T-cell (primary cell): Measurements from ENCODE around the gene SCN5A. TPM values are rescaled to one million over a fixed set of nuclear protein-coding genes. Genes with fewer than 3 reads are reported as not detected.

ENCODE experiments used
- ATAC-seq, 4 experiments: fragments of 200-7000 bp in 3 of 4; fragments of 150-1000 bp in 1 of 4; cut with Tn5 transposase; replicated peaks in 1 of 4; 1 replicate in 3 of 4; 2 replicates in 1 of 4; pipeline ENCODE4 v1.10.0; 2021; ENCODE audit warnings: moderate library complexity in 3 of 4, mild to moderate bottlenecking in 2 of 4, moderate number of reproducible peaks in 1 of 4
- CTCF ChIA-PET, 2 donors: fragments of 300-600 bp; sonication (Branson Sonifier 250); formaldehyde crosslinking; loops; one replicate each; lab custom pipeline; 2022; ENCODE audit warnings: antibody characterized with exemption in 2 of 2; lab: Charles Lee
- POLR2A ChIA-PET, 2 donors: fragments of 300-600 bp; sonication (Branson Sonifier 250); formaldehyde crosslinking; loops; one replicate each; lab custom pipeline; 2022; ENCODE audit warnings: antibody characterized with exemption in 2 of 2; lab: Charles Lee
- DNase-seq, 35 experiments: peaks; one replicate each; pipeline versions ENCODE4 v3.0.0 to v3.0.0-alpha.2; 2013 to 2023
- H3K27ac ChIP-seq: one replicate; pipeline ENCODE4 v1.5.1; 2013; ENCODE audit warnings: low read length
- H3K27me3 ChIP-seq, 2 experiments: replicated peaks in 1 of 2; 1 replicate in 1 of 2; 2 replicates in 1 of 2; pipeline versions ENCODE4 v1.6.1 to v1.7.0; 2013; ENCODE audit warnings: low read length in 1 of 2, mixed read lengths in 1 of 2; ENCODE audit not compliant: control insufficient read depth in 2 of 2, insufficient read depth in 2 of 2; ENCODE audit errors: extremely low read depth in 1 of 2
- H3K36me3 ChIP-seq, 2 donors: 1 replicate in 1 of 2; 2 replicates in 1 of 2; pipeline versions ENCODE4 v1.6.1 to v1.7.0; 2013; ENCODE audit warnings: low read length in 1 of 2; ENCODE audit not compliant: control insufficient read depth in 2 of 2, insufficient read depth in 1 of 2; ENCODE audit errors: extremely low read depth in 1 of 2
- H3K4me1 ChIP-seq, 2 experiments: 1 replicate in 1 of 2; 2 replicates in 1 of 2; pipeline versions ENCODE4 v1.6.1 to v1.7.0; 2013; ENCODE audit warnings: low read length in 2 of 2, mixed read lengths in 1 of 2; ENCODE audit not compliant: insufficient read depth in 2 of 2, control insufficient read depth in 1 of 2; ENCODE audit errors: extremely low read depth in 1 of 2
- H3K4me3 ChIP-seq, 2 donors: 1 replicate in 1 of 2; 2 replicates in 1 of 2; pipeline versions ENCODE4 v1.5.1 to v1.7.0; 2013; ENCODE audit warnings: mild to moderate bottlenecking in 2 of 2, low read length in 1 of 2, moderate library complexity in 1 of 2; ENCODE audit not compliant: control insufficient read depth in 1 of 2; ENCODE audit errors: extremely low read depth in 1 of 2
- H3K9me3 ChIP-seq: 2 replicates; pipeline ENCODE4 v1.7.0; 2013
- H3K27ac Mint-ChIP-seq, 2 donors: one replicate each; pipeline ENCODE4 v1.8.0; 2020 to 2021; ENCODE audit warnings: mild to moderate bottlenecking in 2 of 2, mixed read lengths in 2 of 2
- H3K27me3 Mint-ChIP-seq, 2 donors: one replicate each; pipeline ENCODE4 v1.8.0; 2021 to 2022; ENCODE audit warnings: mixed read lengths in 2 of 2
- H3K36me3 Mint-ChIP-seq: one replicate; pipeline ENCODE4 v1.8.0; 2021; ENCODE audit warnings: mixed read lengths
- H3K4me1 Mint-ChIP-seq, 3 donors: one replicate each; pipeline ENCODE4 v1.8.0; 2020 to 2022; ENCODE audit warnings: mixed read lengths in 3 of 3, mild to moderate bottlenecking in 1 of 3
- H3K4me3 Mint-ChIP-seq, 3 donors: one replicate each; pipeline ENCODE4 v1.8.0; 2020 to 2022; ENCODE audit warnings: mild to moderate bottlenecking in 3 of 3, mixed read lengths in 3 of 3, moderate library complexity in 3 of 3
- H3K9me3 Mint-ChIP-seq, 3 donors: one replicate each; pipeline ENCODE4 v1.8.0; 2020 to 2022; ENCODE audit warnings: mixed read lengths in 3 of 3
- WGBS: methylation state at CpG from one replicate; pipeline ENCODE4 v1.1.5; 2013; ENCODE audit warnings: missing lambda C conversion rate; ENCODE audit not compliant: insufficient coverage; 5-methylcytosine and 5-hydroxymethylcytosine counted together
- total RNA-seq, 35 experiments: library from RNA in 6 of 35; stranded (reverse) in 6 of 35; fragments of 120-200 nt in 1 of 35; gene quantifications; one replicate each; pipeline versions ENCODE4 v1.2.1 to v1.2.4 and lab custom pipeline; 2013 to 2026

SCN5A gene
- total RNA-seq, 5 donors from 2014 or later (not counting 1 experiment from before 2014, with no cell fraction given): 0.12 to 0.47 (median 0.23) TPM; not detected in 2

DNA sequence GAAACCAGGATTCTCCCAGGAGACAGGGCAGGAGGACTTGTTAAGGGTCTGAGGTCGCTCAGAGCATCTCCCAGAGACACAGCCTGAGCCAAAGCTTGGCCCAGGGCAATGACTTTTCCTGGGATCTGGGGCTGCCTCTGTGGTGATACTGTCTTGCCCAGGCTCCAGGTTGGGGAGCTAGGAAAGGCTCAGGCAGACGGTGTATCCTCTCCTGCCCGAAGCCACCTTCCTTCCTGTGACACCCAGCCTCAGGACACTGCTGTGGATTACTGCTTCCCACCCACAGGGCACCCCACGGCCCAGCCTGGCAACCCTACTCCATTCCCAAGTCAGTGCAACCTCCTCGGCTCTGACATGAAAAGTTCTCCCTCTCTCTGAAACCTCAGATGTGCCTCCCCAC is 31.9 kb downstream of the SCN5A start:
- ATAC-seq: no peak
- no peaks in the 10 kb centered on the region for H3K4me1 Mint-ChIP-seq
- H3K27me3 Mint-ChIP-seq: peaks cover 3 to 7% of the 10 kb centered on the region in 2 donors
- no peaks in the 10 kb centered on the region for H3K4me1 ChIP-seq
- no peaks in the 10 kb centered on the region for H3K9me3 Mint-ChIP-seq
- H3K27ac ChIP-seq: no peak overlapping the region
- 72% methylated on average over 4 of the region's 5 CpGs for WGBS
- H3K36me3 Mint-ChIP-seq: no peaks in the 10 kb centered on the region
- H3K36me3 ChIP-seq: no peaks in the 10 kb centered on the region
- no peak overlapping the region for H3K27ac Mint-ChIP-seq
- ChIA-PET CTCF (no interaction called here), POLR2A (no interaction called here)
- no peak overlapping the region for H3K4me3 Mint-ChIP-seq
- H3K4me3 ChIP-seq: no peak overlapping the region
- H3K9me3 ChIP-seq: no peaks in the 10 kb centered on the region
- no peak for DNase-seq
- peaks cover 0 to 27% of the 10 kb centered on the region in 2 experiments for H3K27me3 ChIP-seq

- no peak for ATAC-seq
- Histone ChIP-seq H3K4me1 (no peaks in the 10 kb centered on the region), H3K36me3 (no peaks in the 10 kb centered on the region), H3K9me3 (no peaks in the 10 kb centered on the region), H3K27ac (no peak overlapping the region), H3K27me3 (peaks cover 0 to 23% of the 10 kb centered on the region in 2 experiments), H3K4me3 (no peak overlapping the region)
- no peaks in the 10 kb centered on the region for H3K36me3 Mint-ChIP-seq
- no peaks in the 10 kb centered on the region for H3K9me3 Mint-ChIP-seq
- no peaks in the 10 kb centered on the region for H3K4me1 Mint-ChIP-seq
- CTCF ChIA-PET: no interaction called here
- POLR2A ChIA-PET: no interaction called here
- no peak overlapping the region for H3K27ac Mint-ChIP-seq
- H3K4me3 Mint-ChIP-seq: no peak overlapping the region
- peaks cover 3 to 7% of the 10 kb centered on the region in 2 donors for H3K27me3 Mint-ChIP-seq
- 65% methylated on average over 5 of the region's 5 CpGs for WGBS
- DNase-seq: no peak
Observed at GRCh38 chr3:38617137-38617536, 32.4 kb downstream of the SCN5A start.

DNA sequence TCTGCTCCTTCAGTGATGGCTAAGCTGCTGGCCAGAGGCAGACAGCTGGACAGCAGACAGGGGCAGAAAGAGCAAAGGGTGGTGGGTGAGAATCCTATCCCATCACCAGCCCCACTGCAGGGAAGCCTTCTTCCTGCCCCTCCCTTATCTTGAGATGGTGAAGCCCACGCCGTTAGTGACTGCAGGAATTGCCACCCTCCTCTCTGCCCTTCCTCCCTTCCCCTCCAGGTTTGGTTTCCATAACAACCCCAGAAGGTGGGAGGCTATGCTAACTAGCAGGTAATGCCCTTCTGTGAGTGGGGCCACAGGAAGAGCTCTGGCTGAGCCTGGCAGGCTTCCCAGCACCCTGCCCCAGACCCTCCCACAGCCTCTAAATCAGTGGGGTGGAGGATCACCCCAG is 32.8 kb downstream of the SCN5A start:
- H3K36me3 Mint-ChIP-seq: no peaks in the 10 kb centered on the region
- H3K27me3 Mint-ChIP-seq: peaks cover 3 to 7% of the 10 kb centered on the region in 2 donors
- ChIA-PET POLR2A (no interaction called here), CTCF (no interaction called here)
- DNase-seq (no peak), ATAC-seq (no peak)
- no CpG with 5 or more reads among the region's 2 CpGs for WGBS
- no peaks in the 10 kb centered on the region for H3K9me3 ChIP-seq
- H3K27ac ChIP-seq: no peak overlapping the region
- peaks cover 0 to 19% of the 10 kb centered on the region in 2 experiments for H3K27me3 ChIP-seq
- H3K9me3 Mint-ChIP-seq: no peaks in the 10 kb centered on the region
- no peak overlapping the region for H3K4me3 Mint-ChIP-seq
- H3K36me3 ChIP-seq: no peaks in the 10 kb centered on the region
- no peak overlapping the region for H3K27ac Mint-ChIP-seq
- H3K4me1 ChIP-seq: no peaks in the 10 kb centered on the region
- H3K4me1 Mint-ChIP-seq: no peaks in the 10 kb centered on the region
- H3K4me3 ChIP-seq: no peak overlapping the region

GRCh38 chr3:38616111-38616510 is 33.4 kb downstream of the SCN5A start:
- no peak for DNase-seq
- no peak for ATAC-seq
- H3K27me3 Mint-ChIP-seq: peaks cover 2 to 7% of the 10 kb centered on the region in 2 donors
- H3K36me3 Mint-ChIP-seq: no peaks in the 10 kb centered on the region
- no peak overlapping the region for H3K27ac Mint-ChIP-seq
- ChIA-PET CTCF (no interaction called here), POLR2A (no interaction called here)
- H3K4me1 ChIP-seq: no peaks in the 10 kb centered on the region
- H3K9me3 ChIP-seq: no peaks in the 10 kb centered on the region
- no peak overlapping the region for H3K4me3 Mint-ChIP-seq
- H3K4me3 ChIP-seq: no peak overlapping the region
- H3K9me3 Mint-ChIP-seq: no peaks in the 10 kb centered on the region
- no peak overlapping the region for H3K27ac ChIP-seq
- 80% methylated on average over 1 of the region's 1 CpG for WGBS
- H3K36me3 ChIP-seq: no peaks in the 10 kb centered on the region
- no peaks in the 10 kb centered on the region for H3K4me1 Mint-ChIP-seq
- H3K27me3 ChIP-seq: peaks cover 0 to 17% of the 10 kb centered on the region in 2 experiments

GRCh38 chr3:38614651-38615352 is 34.7 kb downstream of the SCN5A start:
- H3K4me1 ChIP-seq: no peaks in the 10 kb centered on the region
- POLR2A ChIA-PET: no interaction called here
- H3K27me3 ChIP-seq: peaks cover 0 to 9% of the 10 kb centered on the region in 2 experiments
- CTCF ChIA-PET: no interaction called here
- ATAC-seq (no peak), DNase-seq (no peak)
- H3K4me3 ChIP-seq: no peak overlapping the region
- Mint-ChIP-seq H3K36me3 (no peaks in the 10 kb centered on the region), H3K4me3 (no peak overlapping the region), H3K9me3 (no peaks in the 10 kb centered on the region), H3K27me3 (peaks cover 1 to 7% of the 10 kb centered on the region in 2 donors), H3K4me1 (no peaks in the 10 kb centered on the region), H3K27ac (no peak overlapping the region)
- no peaks in the 10 kb centered on the region for H3K36me3 ChIP-seq
- no peaks in the 10 kb centered on the region for H3K9me3 ChIP-seq
- 68% methylated on average over 7 of the region's 9 CpGs for WGBS
- no peak overlapping the region for H3K27ac ChIP-seq

DNA sequence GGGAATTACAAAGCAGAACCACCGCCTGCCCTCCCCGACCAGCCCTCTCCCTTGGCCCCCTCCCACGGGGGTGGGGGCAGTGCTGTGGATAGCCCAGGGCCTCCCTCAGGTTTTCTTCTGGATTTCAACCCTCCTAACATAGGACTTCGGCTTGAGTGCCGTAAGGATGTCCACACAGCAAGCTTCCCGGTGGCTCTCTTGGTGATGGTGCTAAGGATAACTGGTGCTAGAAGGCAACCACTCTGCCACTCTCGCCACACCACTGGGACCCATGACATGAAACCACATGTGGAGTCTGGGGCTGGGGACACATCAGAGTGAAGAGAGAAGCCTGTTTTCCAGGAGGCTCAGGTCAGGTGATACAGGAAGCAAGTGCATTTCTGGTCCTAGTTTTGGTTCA is 35.4 kb downstream of the SCN5A start:
- 86% methylated on average over 4 of the region's 7 CpGs for WGBS
- ATAC-seq (no peak), DNase-seq (no peak)
- POLR2A ChIA-PET: no interaction called here
- H3K4me3 ChIP-seq: no peak overlapping the region
- H3K36me3 ChIP-seq: no peaks in the 10 kb centered on the region
- H3K4me1 ChIP-seq: no peaks in the 10 kb centered on the region
- CTCF ChIA-PET: no interaction called here
- no peaks in the 10 kb centered on the region for H3K36me3 Mint-ChIP-seq
- no peak overlapping the region for H3K27ac Mint-ChIP-seq
- no peaks in the 10 kb centered on the region for H3K9me3 ChIP-seq
- H3K27me3 Mint-ChIP-seq: peaks cover 0 to 7% of the 10 kb centered on the region in 2 donors
- H3K27me3 ChIP-seq: peaks cover 0 to 11% of the 10 kb centered on the region in 2 experiments
- no peaks in the 10 kb centered on the region for H3K9me3 Mint-ChIP-seq
- H3K4me3 Mint-ChIP-seq: no peak overlapping the region
- no peaks in the 10 kb centered on the region for H3K4me1 Mint-ChIP-seq
- H3K27ac ChIP-seq: no peak overlapping the region
